MM.1S (cell line): ENCODE data around the gene MAGI2.

Experiments
- DNase-seq: peaks from one replicate; pipeline ENCODE4 v3.0.0-alpha.2; 2015
- H2AFZ ChIP-seq: fragments of 300-600 bp; sonication (generic); 2 replicates; pipeline ENCODE4 v1.6.0; 2016; ENCODE audit warnings: antibody characterized with exemption, low read length
- H3F3A ChIP-seq: fragments of 300-600 bp; sonication (generic); 2 replicates; pipeline ENCODE4 v1.6.1; 2016; ENCODE audit warnings: mild to moderate bottlenecking, antibody characterized with exemption, low read length, moderate library complexity, mixed read lengths; ENCODE audit not compliant: insufficient read depth
- H3K27ac ChIP-seq: fragments of 300-600 bp; sonication (generic); 2 replicates; pipeline ENCODE4 v1.5.1; 2016; ENCODE audit warnings: mild to moderate bottlenecking, low read length
- H3K27me3 ChIP-seq: fragments of 300-600 bp; sonication (generic); replicated peaks from 2 replicates; pipeline ENCODE4 v1.6.0; 2016; ENCODE audit warnings: low read length; ENCODE audit not compliant: insufficient read depth
- H3K36me3 ChIP-seq: fragments of 300-600 bp; sonication (generic); replicated peaks from 2 replicates; pipeline ENCODE4 v1.6.1; 2016; ENCODE audit warnings: mild to moderate bottlenecking, low read length, mixed read lengths; ENCODE audit not compliant: insufficient read depth
- H3K4me1 ChIP-seq: fragments of 300-600 bp; sonication (generic); 2 replicates; pipeline ENCODE4 v1.6.1; 2016; ENCODE audit warnings: low read length, mixed read lengths
- H3K4me2 ChIP-seq: fragments of 300-600 bp; sonication (generic); 2 replicates; pipeline ENCODE4 v1.6.0; 2016; ENCODE audit warnings: low read depth, low read length
- H3K4me3 ChIP-seq: fragments of 300-600 bp; sonication (generic); 2 replicates; pipeline ENCODE4 v1.5.1; 2016; ENCODE audit warnings: low read length, mixed read lengths
- H3K79me2 ChIP-seq: fragments of 300-600 bp; sonication (generic); 2 replicates; pipeline ENCODE4 v1.6.1; 2016; ENCODE audit warnings: mixed run types, low read length, mixed read lengths
- H3K9ac ChIP-seq: fragments of 300-600 bp; sonication (generic); 2 replicates; pipeline ENCODE4 v1.6.1; 2016; ENCODE audit warnings: low read length, mixed read lengths
- H3K9me2 ChIP-seq: fragments of 300-600 bp; sonication (generic); replicated peaks from 2 replicates; pipeline ENCODE4 v1.6.1; 2016; ENCODE audit warnings: mild to moderate bottlenecking, low read length, mixed read lengths; ENCODE audit not compliant: insufficient read depth
- H3K9me3 ChIP-seq: fragments of 300-600 bp; sonication (generic); replicated peaks from 2 replicates; pipeline ENCODE4 v1.6.1; 2016; ENCODE audit warnings: mild to moderate bottlenecking, low read length, mixed read lengths; ENCODE audit not compliant: insufficient read depth
- H4K20me1 ChIP-seq: fragments of 300-600 bp; sonication (generic); 2 replicates; pipeline ENCODE4 v1.6.1; 2016; ENCODE audit warnings: mild to moderate bottlenecking, low read length, moderate library complexity, mixed read lengths; ENCODE audit not compliant: insufficient read depth
- EZH2 ChIP-seq: fragments of 300-600 bp; sonication (generic); optimal IDR thresholded peaks from 2 replicates; pipeline ENCODE3; 2017; ENCODE audit warnings: low read depth, mild to moderate bottlenecking, antibody characterized with exemption, low read length, mixed read lengths
- EZH2phosphoT487 ChIP-seq: fragments of 300-600 bp; sonication (generic); IDR thresholded peaks from 2 replicates; pipeline ENCODE4 v1.6.1; 2018; ENCODE audit warnings: antibody characterized with exemption, low read length
- TF ChIP-seq, protein P1 (sequence below): fragments of 300-600 bp; sonication (generic); IDR thresholded peaks from 2 replicates; pipeline ENCODE4 v1.5.1; 2016; ENCODE audit warnings: antibody characterized with exemption, low read length, mixed read lengths

The MAGI2 gene

DNA sequence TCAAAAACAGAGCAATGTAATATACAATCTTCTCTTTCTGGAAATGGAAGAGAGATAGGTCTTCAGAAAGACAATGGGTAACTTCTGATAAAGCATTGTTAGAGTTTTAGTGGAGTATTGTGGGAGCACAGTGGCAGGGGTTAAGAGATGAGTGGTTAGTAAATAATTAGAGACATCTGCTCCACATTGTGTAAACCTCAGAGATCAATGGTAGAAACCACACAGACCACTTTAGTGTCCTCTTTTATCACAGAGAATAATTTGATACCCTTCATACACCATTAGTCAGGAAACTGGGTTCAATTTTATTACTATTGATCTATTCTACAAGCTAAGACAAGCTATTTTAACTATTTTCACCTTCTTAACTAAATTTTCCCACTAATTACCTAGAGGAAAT lies 35.9 kb upstream of the MAGI2 start:
- Histone ChIP-seq H3K79me2 (no peaks in the 10 kb centered on the region), H3K36me3 (no peaks in the 10 kb centered on the region), H3F3A (no peaks in the 10 kb centered on the region), H3K4me1 (no peaks in the 10 kb centered on the region), H2AFZ (no peak overlapping the region), H3K27me3 (no peaks in the 10 kb centered on the region), H3K27ac (no peak overlapping the region), H3K4me3 (no peak overlapping the region), H3K9me3 (no peaks in the 10 kb centered on the region), H4K20me1 (no peaks in the 10 kb centered on the region; the same call in 1 of the 2 replicates), H3K4me2 (no peak overlapping the region), H3K9ac (no peak overlapping the region), H3K9me2 (no peaks in the 10 kb centered on the region)
- TF ChIP-seq, protein P1, sequence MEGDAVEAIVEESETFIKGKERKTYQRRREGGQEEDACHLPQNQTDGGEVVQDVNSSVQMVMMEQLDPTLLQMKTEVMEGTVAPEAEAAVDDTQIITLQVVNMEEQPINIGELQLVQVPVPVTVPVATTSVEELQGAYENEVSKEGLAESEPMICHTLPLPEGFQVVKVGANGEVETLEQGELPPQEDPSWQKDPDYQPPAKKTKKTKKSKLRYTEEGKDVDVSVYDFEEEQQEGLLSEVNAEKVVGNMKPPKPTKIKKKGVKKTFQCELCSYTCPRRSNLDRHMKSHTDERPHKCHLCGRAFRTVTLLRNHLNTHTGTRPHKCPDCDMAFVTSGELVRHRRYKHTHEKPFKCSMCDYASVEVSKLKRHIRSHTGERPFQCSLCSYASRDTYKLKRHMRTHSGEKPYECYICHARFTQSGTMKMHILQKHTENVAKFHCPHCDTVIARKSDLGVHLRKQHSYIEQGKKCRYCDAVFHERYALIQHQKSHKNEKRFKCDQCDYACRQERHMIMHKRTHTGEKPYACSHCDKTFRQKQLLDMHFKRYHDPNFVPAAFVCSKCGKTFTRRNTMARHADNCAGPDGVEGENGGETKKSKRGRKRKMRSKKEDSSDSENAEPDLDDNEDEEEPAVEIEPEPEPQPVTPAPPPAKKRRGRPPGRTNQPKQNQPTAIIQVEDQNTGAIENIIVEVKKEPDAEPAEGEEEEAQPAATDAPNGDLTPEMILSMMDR = no peak
- TF ChIP-seq EZH2 = no peak
- DNase-seq = no peak

DNA sequence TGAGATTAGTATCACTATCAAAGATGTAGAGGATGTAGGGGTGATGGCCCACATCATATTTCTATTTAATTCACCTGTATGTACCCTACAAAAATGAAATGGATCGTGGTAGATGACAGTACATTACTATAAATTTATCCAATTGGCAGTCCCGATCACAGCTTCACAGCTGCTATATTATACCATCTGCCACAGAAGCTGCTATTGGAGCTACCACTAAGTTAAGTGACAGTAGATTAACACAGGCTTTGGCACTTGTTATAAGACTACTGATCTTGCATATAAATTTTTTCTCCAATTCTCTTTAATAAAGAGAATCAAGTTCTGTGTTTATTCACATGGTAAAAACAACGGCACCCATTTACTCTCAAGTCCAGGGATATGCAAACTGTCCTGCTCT lies 24.9 kb upstream of the MAGI2 start:
- Histone ChIP-seq H2AFZ (no peak overlapping the region), H3K27me3 (no peaks in the 10 kb centered on the region), H3K4me3 (no peak overlapping the region), H3K9ac (no peak overlapping the region), H3K36me3 (no peaks in the 10 kb centered on the region), H4K20me1 (no peaks in the 10 kb centered on the region), H3K4me1 (no peaks in the 10 kb centered on the region), H3F3A (no peaks in the 10 kb centered on the region), H3K9me3 (no peaks in the 10 kb centered on the region), H3K4me2 (no peak overlapping the region), H3K9me2 (no peaks in the 10 kb centered on the region), H3K79me2 (no peaks in the 10 kb centered on the region), H3K27ac (no peak overlapping the region)
- DNase-seq = no peak
- TF ChIP-seq EZH2 (no peak), EZH2phosphoT487 (no peak)
- TF ChIP-seq, protein P1 = no peak

DNA sequence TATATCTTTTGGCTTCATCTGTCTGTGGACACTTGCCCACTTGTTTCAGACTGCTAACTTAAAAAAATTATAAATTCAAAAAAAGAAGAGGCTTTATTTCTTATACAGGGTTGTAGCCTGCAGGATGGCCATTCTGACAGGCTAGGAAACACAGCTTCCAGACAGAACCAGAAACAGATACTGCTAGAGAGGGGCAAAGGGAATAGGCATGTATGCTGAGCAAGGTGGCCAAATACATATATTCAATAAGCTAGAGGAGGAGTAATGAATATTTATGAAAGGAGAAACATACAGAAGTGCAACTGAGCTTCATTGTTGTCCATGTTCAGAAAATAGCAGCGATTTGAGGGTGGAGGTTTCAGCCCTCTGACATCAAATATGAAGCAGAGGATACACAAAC lies 22.0 kb upstream of the MAGI2 start:
- Histone ChIP-seq H3K36me3 (no peaks in the 10 kb centered on the region), H3K9me3 (no peaks in the 10 kb centered on the region)
- TF ChIP-seq, protein P1 = no peak
- TF ChIP-seq EZH2 (no peak), EZH2phosphoT487 (no peak)

DNA sequence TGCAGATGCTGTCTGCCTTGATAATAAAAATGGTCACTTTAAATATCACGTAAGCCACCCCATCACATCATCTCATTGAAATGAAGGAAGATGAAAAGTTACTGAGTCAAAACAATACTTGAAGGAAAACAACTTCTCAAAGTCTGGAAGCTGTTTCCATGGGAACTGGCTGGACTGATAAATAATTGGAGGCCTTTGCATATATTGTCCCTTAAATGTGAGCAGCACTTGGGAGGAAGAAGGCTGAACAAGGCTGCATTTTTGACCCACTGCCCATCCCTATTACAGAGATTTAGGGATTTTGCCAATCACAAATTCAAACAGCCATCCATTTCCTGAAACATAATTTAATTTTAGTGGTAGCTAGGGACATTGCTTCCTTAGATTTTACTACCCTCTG lies 18.2 kb upstream of the MAGI2 start:
- no peaks in the 10 kb centered on the region for H3K27me3 ChIP-seq
- no peak overlapping the region for H2AFZ ChIP-seq
- no peaks in the 10 kb centered on the region for H3K36me3 ChIP-seq
- H3K9me3 ChIP-seq = no peaks in the 10 kb centered on the region
- TF ChIP-seq EZH2 (no peak), EZH2phosphoT487 (no peak)
- TF ChIP-seq, protein P1 = no peak
- no peaks in the 10 kb centered on the region for H3K9me2 ChIP-seq
- H3K79me2 ChIP-seq = no peaks in the 10 kb centered on the region
- no peaks in the 10 kb centered on the region for H3F3A ChIP-seq
- no peak overlapping the region for H3K27ac ChIP-seq
- no peak overlapping the region for H3K4me3 ChIP-seq
- H4K20me1 ChIP-seq = no peaks in the 10 kb centered on the region
- no peak overlapping the region for H3K4me2 ChIP-seq
- no peak overlapping the region for H3K9ac ChIP-seq
- no peaks in the 10 kb centered on the region for H3K4me1 ChIP-seq
- DNase-seq = no peak

More for the DNA sequence above, 22.0 kb upstream of the MAGI2 start:
- Histone ChIP-seq H2AFZ (no peak overlapping the region), H3F3A (no peaks in the 10 kb centered on the region), H3K4me3 (no peak overlapping the region), H3K27ac (no peak overlapping the region), H3K27me3 (no peaks in the 10 kb centered on the region), H3K9ac (no peak overlapping the region), H3K4me2 (no peak overlapping the region), H3K79me2 (no peaks in the 10 kb centered on the region), H4K20me1 (no peaks in the 10 kb centered on the region), H3K4me1 (no peaks in the 10 kb centered on the region), H3K9me2 (no peaks in the 10 kb centered on the region)
- no peak for DNase-seq
